Stomach smooth muscle (tissue), 2 donors: ENCODE data around the gene METRNL.

ENCODE experiments used
- H3K27ac ChIP-seq: one replicate; pipeline ENCODE4 v1.7.0; 2013; ENCODE audit warnings: mild to moderate bottlenecking, low read length, inconsistent platforms
- H3K27me3 ChIP-seq, 2 donors: one replicate each; pipeline ENCODE4 v1.7.0; 2013; ENCODE audit warnings: low read length in 2 of 2; ENCODE audit not compliant: insufficient read depth in 2 of 2, control insufficient read depth in 1 of 2
- H3K36me3 ChIP-seq, 2 donors: one replicate each; pipeline ENCODE4 v1.7.0; 2013; ENCODE audit warnings: low read length in 2 of 2; ENCODE audit not compliant: control insufficient read depth in 2 of 2, insufficient read depth in 2 of 2
- H3K4me1 ChIP-seq: one replicate; pipeline ENCODE4 v1.7.0; 2013; ENCODE audit warnings: low read length; ENCODE audit not compliant: control insufficient read depth, insufficient read depth
- H3K4me3 ChIP-seq, 2 donors: one replicate each; pipeline ENCODE4 v1.7.0; 2013; ENCODE audit warnings: low read length in 2 of 2
- H3K9ac ChIP-seq, 2 donors: one replicate each; pipeline ENCODE4 v1.7.0; 2013; ENCODE audit warnings: low read length in 2 of 2, mild to moderate bottlenecking in 1 of 2
- H3K9me3 ChIP-seq, 2 donors: one replicate each; pipeline ENCODE4 v1.7.0; 2013; ENCODE audit warnings: low read length in 2 of 2; ENCODE audit not compliant: control insufficient read depth in 2 of 2
- donor health status: healthy.
- donor health status: Pancreatic carcinoma.

METRNL gene

DNA sequence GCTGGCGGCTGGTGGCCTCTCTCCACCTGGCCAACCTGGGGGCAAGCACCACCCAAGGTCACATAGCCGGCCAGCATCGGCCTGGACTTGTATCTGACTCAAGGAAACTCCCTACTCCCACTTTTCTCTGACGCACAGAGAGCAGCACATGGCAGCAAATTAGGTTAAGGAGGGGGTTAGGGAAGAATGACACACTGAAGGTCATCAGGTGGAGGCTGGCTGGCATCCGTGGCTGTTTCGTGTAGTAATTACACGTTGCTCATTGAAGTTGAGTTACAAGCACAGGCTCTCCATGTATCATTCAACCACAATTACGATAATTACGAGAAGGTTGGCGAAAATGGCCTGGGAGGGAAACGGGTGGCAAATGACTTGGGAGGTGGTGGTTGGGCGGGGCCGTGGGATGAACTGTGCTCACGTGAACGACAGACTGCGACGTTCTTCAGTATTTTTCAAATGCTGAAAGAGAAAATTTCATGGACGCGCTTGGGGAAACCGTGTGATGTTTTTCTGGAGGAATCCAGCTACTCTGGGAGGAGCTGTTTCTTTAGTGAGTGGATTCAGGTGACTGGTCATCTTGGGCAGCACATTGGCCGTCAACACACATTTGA is 4.0 kb upstream of the METRNL start:
- Histone ChIP-seq H3K27me3 (no peaks in the 10 kb centered on the region), H3K4me1 (peaks cover 7% of the 10 kb centered on the region), H3K9ac (no peak overlapping the region), H3K4me3 (no peak overlapping the region), H3K9me3 (no peaks in the 10 kb centered on the region), H3K36me3 (no peaks in the 10 kb centered on the region), H3K27ac (no peak overlapping the region)

DNA sequence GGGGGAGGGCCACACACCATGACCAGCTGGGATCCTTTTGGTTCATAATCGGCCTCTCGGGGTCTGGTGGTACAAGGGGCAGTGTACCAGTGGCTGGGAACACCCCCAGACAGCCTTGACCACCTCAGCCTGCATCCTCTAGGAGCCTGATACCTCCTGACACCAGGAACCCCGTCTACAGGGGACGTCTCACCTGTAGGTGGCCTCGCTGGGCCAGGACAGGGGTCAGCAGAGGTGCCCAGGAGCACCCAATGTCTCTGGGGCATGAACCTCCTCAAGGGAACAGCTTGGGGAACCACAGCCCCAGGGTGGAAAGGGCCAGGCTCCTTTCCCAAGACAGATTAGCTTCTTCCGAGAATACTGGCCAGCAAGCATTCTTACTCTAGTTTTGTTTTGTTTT is 2.5 kb upstream of the METRNL start:
- peaks cover 16% of the 10 kb centered on the region for H3K4me1 ChIP-seq
- no peak overlapping the region for H3K4me3 ChIP-seq
- no peak overlapping the region for H3K9ac ChIP-seq
- no peaks in the 10 kb centered on the region for H3K9me3 ChIP-seq
- H3K27ac ChIP-seq: no peak overlapping the region
- H3K36me3 ChIP-seq: no peaks in the 10 kb centered on the region
- no peaks in the 10 kb centered on the region for H3K27me3 ChIP-seq

GRCh38 chr17:83077411-83077810 is 2.0 kb upstream of the METRNL start:
- Histone ChIP-seq H3K27me3 (no peaks in the 10 kb centered on the region), H3K9ac (no peak overlapping the region), H3K36me3 (no peaks in the 10 kb centered on the region), H3K27ac (no peak overlapping the region), H3K4me1 (peaks cover 21% of the 10 kb centered on the region), H3K9me3 (no peaks in the 10 kb centered on the region), H3K4me3 (no peak overlapping the region)

GRCh38 chr17:83077939-83078338 is 1.5 kb upstream of the METRNL start:
- H3K9ac ChIP-seq: no peak overlapping the region
- H3K27ac ChIP-seq: no peak overlapping the region
- H3K9me3 ChIP-seq: no peaks in the 10 kb centered on the region
- H3K36me3 ChIP-seq: no peaks in the 10 kb centered on the region
- H3K4me3 ChIP-seq: peak overlapping the region in 1 of 2 donors; percentile 72
- no peaks in the 10 kb centered on the region for H3K27me3 ChIP-seq
- H3K4me1 ChIP-seq: peaks cover 26% of the 10 kb centered on the region

DNA sequence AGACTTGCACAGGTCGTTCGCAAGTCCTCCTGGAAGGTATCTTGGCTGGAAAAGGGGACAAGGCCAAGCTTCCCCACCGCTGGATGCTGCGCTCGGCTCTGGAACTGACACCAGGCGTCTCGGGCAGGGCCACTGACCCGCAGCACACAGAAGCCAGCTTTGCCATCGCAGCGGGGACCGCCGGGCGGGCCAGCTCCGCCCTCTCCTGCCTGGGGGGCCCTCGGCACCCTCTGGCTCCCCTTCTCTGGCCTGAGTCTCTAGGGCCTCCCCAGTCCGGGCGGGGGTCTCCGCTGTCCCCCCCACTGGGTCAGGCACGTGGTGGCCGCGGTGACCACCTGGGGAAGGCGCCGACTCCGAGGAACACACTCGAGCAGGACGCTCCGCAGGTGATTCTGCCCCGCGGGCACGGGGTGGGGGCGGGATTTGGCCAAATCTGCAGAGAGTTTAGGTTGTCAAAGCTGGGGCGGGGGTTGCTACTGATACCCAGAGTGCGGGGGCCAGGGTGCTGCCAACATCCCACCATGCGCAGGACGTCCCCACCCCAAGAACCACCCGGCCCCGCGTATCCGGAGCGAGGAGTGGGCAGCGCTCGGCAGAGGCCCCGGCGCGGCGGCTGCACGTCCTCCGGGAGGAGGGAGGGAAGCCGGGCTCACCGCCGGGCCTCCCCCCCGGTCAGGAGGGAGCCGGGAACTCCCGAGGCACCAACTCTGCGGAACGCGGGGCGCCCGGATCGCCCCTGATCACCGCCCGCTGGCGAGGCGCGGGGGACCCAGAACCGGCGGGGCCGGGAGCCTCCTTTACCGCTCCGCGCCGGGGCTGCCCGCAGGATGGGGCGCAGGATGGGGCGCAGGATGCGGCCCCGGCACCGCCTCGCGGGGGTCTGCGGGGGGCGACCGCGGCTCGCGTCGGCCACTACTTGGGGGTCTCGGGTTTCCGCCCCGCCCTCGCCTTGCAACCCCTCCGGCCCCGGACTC is 744 bp upstream of the METRNL start:
- Histone ChIP-seq H3K4me3 (peak overlapping the region; percentile 40 to 72), H3K9me3 (no peaks in the 10 kb centered on the region), H3K27me3 (no peaks in the 10 kb centered on the region), H3K9ac (peak overlapping the region; percentile 13 to 42), H3K36me3 (no peaks in the 10 kb centered on the region), H3K27ac (no peak overlapping the region), H3K4me1 (peaks cover 34% of the 10 kb centered on the region)

DNA sequence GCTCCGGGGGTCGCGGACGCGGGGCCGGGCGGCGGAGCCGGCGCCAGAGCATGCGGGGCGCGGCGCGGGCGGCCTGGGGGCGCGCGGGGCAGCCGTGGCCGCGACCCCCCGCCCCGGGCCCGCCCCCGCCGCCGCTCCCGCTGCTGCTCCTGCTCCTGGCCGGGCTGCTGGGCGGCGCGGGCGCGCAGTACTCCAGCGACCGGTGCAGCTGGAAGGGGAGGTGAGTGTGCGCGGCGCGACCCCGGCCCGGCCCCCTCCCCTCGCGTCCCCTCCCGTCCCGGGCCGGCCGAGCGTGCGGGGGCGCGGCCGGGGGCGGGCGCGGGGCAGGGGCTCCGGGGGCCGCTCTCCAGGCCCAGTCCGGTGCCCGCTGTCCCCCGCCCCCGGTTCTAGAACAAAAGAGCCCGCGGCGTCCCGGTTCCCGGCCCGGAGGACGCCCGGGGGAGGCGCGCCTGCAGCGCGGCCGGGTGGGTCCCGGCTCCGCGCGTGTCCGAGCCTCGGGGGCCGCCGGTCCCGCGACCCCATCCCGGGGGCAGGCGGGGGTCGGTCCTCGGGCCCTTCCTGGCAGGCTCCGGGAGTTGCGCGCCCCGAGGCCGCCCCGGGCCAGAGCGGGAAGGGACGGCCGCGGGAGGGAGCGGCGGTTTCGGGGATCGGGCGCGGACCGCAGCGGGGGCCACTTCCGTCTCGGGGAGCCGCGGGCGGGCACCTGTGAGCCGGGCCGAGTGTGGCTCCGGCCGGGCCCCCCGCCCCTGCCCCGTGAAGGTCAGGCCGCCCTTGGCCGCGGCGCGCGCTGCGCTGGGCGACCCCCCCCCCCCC is 563 bp downstream of the METRNL start:
- no peak overlapping the region for H3K9ac ChIP-seq
- peak overlapping the region in 1 of 2 donors; percentile 73 for H3K4me3 ChIP-seq
- H3K4me1 ChIP-seq: peaks cover 42% of the 10 kb centered on the region
- H3K36me3 ChIP-seq: no peaks in the 10 kb centered on the region
- no peaks in the 10 kb centered on the region for H3K9me3 ChIP-seq
- H3K27ac ChIP-seq: no peak overlapping the region
- H3K27me3 ChIP-seq: no peaks in the 10 kb centered on the region

- H3K4me1 ChIP-seq: peaks cover 42% of the 10 kb centered on the region
- no peaks in the 10 kb centered on the region for H3K27me3 ChIP-seq
- no peak overlapping the region for H3K27ac ChIP-seq
- H3K4me3 ChIP-seq: peak overlapping the region in 1 of 2 donors; percentile 73
- no peaks in the 10 kb centered on the region for H3K9me3 ChIP-seq
- no peaks in the 10 kb centered on the region for H3K36me3 ChIP-seq
- H3K9ac ChIP-seq: no peak overlapping the region
These were observed 1.1 kb downstream of the METRNL start for GRCh38 chr17:83080579-83080857.

GRCh38 chr17:83080858-83081683 is 1.7 kb downstream of the METRNL start:
- Histone ChIP-seq H3K9ac (peak overlapping the region; percentile 41 to 47), H3K4me1 (peaks cover 42% of the 10 kb centered on the region), H3K27ac (peak overlapping the region; percentile 24), H3K9me3 (no peaks in the 10 kb centered on the region), H3K36me3 (no peaks in the 10 kb centered on the region), H3K4me3 (peak overlapping the region; percentile 53 to 73), H3K27me3 (no peaks in the 10 kb centered on the region)

DNA sequence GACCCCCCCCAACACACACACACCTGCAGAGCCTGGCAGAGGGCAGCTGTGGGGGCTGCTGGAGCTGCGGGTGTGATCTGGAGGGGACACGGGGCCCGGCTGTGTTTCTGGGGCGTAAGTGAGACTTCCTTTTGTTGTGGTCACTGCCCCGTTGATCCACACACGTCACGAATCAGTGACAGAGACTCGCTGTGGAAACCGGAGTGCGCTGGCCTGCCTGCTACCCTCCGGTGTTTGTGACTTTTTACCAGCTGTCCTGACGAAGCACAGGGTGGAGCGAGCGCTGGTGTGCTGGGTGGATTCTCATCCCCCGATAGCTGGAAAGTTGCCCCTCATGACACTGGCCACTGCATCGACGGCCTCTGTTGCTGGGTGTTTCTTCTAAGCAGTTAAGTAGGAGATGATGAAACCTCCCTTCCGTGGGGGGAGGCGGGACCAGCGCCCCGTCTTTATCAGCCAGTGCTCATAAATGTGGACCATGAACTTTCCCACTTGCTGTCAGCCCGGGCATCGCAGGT is 2.3 kb downstream of the METRNL start:
- Histone ChIP-seq H3K4me1 (peaks cover 46% of the 10 kb centered on the region), H3K36me3 (no peaks in the 10 kb centered on the region), H3K9me3 (no peaks in the 10 kb centered on the region), H3K4me3 (peak overlapping the region; percentile 53 to 73), H3K27me3 (no peaks in the 10 kb centered on the region), H3K9ac (peak overlapping the region; percentile 41 to 47), H3K27ac (peak overlapping the region; percentile 24)

GRCh38 chr17:83082424-83082823 is 3.0 kb downstream of the METRNL start:
- no peaks in the 10 kb centered on the region for H3K9me3 ChIP-seq
- no peak overlapping the region for H3K27ac ChIP-seq
- H3K36me3 ChIP-seq: no peaks in the 10 kb centered on the region
- H3K9ac ChIP-seq: no peak overlapping the region
- H3K4me3 ChIP-seq: peak overlapping the region in 1 of 2 donors; percentile 35
- no peaks in the 10 kb centered on the region for H3K27me3 ChIP-seq
- peaks cover 50% of the 10 kb centered on the region for H3K4me1 ChIP-seq
